ENCODE measurements around the gene CUZD1.

DNA sequence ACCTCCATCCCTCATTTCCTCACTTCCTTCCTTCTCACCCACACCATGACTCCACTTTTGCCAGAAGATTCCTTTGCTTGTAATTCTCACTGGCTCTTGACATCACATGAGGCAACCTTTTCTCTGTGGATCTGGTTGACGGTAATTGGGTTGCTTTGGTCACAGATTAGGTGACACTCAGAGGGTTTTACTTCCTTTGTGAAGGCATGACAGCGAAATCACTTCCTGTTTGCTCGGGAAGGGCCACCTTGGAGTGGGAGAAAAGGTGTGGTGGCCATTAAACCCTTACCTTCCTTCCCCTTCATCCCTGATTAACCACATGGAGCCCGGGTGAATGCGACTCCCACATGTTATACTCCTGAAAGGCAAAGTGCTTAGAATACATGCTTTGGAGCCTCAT, 30.2 kb downstream of the CUZD1 start:
- TF ChIP-seq TAF1 (IDR thresholded peaks at IDR 0.05; ENCODE audit: low read depth, low read length): no peak
- TF ChIP-seq POLR2AphosphoS5 (IDR thresholded peaks at IDR 0.05; ENCODE audit: low read depth, low read length): no peak
- no peak for TF ChIP-seq POLR2A (IDR thresholded peaks at IDR 0.05; ENCODE audit: low read depth, low read length)
- no peak for TF ChIP-seq SPI1 (IDR thresholded peaks at IDR 0.05; ENCODE audit: low read depth, low read length)
- TF ChIP-seq POU2F2 (IDR thresholded peaks at IDR 0.05; ENCODE audit: low read depth, low read length): no peak
- TF ChIP-seq PAX5 (IDR thresholded peaks at IDR 0.05; ENCODE audit: insufficient read depth, low read length, severe bottlenecking): no peak

Measured in GM12891 (cell line).